NCI-H2196 (cell line): ENCODE results near the gene CTAG1B.
"Not testable (repeated sequence)": the region's sequence is repeated elsewhere in the genome, so short reads cannot be mapped to it uniquely, and the experiment has no call there.

Experiments used
- DNase-seq: peaks from one replicate; lab custom pipeline; 2025; ENCODE audit not compliant: unreplicated experiment; lab: John Stamatoyannopoulos, UW

Gene CTAG1B

DNA sequence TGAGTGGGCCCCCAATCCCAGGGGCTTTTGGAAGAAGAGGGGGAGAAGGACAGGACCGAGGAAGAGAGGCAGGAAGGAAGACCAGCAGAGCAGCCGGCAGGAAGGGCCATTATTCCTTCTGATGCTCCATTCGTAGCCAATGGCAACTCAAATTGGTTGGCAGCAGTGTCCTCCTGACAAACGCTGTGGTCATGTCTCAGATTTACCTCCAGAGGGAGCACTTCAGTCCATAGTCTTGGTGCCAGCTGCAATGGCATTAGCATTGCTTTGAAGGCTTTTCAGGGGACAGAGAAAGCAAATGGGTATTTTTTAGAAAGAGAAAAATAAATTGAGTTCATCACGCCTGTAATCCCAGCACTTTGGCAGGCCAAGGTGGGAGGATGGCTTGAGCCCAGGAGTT, 9.9 kb upstream of the CTAG1B start:
- DNase-seq: not testable (repeated sequence)

DNA sequence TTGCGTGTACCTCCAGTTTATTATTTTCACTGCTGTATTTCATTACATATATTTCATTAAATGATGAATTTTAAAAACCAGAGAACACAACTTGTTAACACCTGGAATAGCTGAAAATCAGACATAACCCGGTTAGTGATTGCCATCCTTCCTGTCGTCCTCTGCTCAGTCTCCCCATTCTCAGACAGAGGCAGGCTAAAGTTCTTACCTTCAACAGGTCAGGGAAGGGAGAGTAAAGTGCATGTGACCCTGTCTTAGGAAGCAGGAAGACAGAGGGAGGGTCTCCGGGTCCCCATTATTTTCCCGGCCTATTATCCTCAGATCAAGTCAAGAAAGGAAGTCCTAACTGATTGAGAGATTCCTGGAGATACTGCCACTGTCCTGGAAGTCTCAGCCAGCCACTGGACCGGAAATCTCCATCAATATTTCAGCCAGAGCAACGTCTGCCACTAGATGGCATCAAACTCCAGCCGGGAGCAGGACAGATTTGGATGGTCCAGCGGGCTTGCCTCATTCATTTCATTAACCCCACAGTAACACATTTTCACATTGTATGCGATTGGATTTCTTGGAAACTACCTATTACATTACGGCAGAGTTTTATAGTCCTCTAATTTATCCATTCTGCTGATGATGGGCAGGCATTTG, 1.8 kb upstream of the CTAG1B start:
- DNase-seq: not testable (repeated sequence)

DNA sequence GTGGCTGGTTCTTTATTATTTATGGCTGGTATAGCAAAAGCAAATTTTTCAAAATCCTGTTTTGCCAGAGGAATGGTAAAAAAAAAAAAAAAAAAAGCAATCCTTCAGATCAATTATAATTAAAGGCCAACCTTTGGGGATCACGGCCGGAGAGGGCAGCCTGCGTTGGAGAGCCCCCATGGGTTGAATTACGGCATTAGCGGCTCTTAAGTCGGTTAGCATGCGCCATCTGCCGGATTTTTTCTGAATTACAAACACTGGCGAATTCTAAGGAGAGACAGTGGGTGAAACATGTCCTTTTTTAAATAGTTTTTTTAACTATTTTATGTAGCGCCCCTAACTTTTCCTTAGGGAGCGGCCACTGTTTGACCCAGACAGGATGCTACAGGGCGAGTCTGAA, 5.5 kb downstream of the CTAG1B start:
- DNase-seq: not testable (repeated sequence)

DNA sequence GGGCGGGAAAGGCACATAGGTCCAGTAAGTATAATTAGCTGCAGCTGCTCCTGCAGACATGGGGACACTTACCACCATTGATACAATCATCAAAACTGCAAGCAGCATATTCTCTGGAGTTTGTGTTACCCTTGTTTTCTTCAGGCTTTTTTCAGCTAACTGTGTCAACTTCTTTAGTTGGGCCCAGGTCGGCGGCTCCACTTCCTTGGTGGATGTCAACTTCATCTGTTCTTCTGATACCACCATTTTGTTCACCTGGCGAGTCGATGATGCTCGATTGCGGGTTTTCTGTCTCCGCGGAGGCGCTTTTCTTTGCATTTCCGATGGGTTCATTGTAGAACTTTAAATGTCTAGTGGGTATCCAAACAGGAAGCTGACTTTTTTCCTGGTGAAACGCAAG, 7.9 kb downstream of the CTAG1B start:
- DNase-seq: not testable (repeated sequence)

DNA sequence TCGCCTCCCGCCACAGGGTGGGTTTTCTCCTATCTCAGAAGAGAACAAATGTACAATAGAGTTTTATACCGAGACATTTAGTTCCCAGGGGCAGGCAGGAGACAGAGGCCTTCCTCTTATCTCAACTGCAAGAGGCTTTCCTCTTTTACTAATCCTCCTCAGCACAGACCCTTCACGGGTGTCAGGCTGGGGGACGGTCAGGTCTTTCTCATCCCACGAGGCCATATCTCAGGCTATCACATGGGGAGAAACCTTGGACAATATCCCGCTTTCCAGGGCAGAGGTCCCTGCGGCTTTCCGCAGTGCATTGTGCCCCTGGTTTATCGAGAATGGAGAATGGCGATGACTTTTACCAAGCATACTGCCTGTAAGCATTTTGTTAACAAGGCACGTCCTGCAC, 10.3 kb downstream of the CTAG1B start:
- not testable (repeated sequence) for DNase-seq

DNA sequence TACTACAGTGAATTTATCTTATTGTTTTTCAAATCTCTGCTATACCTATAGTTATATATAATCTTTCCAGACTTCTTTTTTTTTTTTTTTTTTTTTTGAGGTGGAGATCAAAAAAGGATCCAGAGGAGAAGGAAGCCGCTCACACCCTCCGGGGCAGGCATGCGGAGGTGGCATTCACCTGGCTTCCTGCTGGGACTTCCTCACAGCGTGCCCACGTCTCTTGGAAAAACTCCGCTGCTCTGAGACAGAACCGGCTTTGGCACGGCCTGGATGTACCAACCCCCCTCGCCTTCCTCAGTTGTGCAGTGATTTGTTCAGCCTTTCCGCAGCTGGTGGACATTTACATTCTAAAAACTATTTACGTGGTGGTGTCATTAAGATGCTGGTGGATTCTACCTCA, 11.1 kb downstream of the CTAG1B start:
- not testable (repeated sequence) for DNase-seq

DNA sequence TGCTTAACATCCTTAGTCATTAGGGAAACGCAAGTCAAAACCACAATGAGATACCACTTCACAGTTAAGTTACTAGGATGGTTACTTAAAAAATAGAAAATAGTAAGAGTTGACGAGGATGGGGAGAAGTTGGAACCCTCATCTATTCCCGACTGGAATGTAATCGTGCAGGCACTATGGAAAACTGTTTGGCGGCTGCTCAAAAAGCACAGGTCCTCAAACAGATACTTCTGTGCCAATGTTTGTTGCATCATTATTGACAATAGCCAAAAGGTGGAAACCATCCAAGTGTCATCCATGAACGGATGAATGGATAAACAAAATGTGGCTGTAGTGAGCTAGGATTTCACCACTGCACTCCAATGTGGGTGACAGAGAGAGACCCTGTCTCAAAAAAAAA, 11.7 kb downstream of the CTAG1B start:
- peak; percentile 40 for DNase-seq

DNA sequence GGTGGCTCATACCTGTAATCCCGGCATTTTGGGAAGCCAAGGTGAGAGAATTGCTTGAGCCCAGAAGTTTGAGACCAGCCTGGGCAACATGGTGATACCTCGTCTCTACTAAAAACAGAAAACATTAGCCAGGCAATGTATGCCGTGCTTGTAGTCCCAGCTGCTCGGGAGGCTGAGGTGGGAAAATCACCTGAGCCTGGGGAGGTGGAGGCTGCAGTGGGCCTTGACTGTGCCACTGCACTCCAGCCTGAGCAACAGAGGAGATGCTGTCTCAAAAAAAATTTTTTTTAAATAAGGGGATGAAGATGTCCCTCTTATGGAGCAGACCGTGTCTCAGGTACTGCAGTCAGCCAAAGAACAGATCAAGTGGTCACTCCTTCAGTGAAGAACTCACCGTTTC, 13.5 kb downstream of the CTAG1B start:
- DNase-seq: no peak

DNA sequence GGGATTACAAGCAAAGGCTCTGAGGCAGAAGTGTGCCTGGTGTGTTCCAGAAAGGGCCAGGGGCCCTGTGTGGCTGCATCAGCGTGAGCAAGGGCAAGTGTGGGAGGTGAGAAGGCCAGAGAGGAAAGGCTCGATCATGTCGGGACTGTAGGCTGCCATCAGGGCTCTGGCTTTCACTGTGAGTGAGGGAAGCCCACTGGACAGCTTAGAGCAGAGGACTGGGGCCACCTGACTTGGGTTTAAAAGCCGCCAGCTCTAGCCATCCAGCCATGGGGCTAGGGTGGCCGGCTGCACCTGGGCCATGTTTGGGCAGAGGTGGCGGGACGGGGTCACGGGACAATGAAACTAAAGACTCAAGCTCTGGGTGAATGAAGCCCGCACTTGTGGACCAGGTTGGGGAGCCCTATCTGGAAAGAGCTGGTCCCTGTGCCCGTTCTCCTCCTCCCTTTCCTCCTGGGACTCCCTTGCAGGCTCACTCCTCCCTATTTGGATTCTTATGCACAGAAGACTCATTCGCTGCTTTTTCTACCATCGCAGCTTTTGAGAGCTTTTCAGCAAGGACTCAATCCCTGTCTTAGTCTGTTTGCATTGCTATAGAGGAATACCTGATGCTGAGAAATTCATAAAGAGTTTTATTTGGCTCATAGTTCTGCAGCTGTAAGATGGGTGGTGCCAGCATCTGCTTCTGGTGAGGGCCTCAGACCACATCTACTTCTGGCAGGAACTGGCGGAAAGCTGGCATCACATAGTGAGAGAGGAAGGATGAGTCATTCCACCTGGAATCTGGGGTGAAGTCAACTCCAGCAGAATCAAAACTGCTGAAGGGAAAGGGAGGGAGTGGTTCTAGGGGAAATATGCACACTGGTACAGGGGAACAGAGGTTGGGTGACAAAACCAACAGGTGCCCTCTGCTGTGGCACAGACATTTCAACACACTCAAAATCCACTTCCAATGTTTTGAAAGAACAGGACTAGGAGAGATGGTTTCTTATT, 15.3 kb downstream of the CTAG1B start:
- no peak for DNase-seq

DNA sequence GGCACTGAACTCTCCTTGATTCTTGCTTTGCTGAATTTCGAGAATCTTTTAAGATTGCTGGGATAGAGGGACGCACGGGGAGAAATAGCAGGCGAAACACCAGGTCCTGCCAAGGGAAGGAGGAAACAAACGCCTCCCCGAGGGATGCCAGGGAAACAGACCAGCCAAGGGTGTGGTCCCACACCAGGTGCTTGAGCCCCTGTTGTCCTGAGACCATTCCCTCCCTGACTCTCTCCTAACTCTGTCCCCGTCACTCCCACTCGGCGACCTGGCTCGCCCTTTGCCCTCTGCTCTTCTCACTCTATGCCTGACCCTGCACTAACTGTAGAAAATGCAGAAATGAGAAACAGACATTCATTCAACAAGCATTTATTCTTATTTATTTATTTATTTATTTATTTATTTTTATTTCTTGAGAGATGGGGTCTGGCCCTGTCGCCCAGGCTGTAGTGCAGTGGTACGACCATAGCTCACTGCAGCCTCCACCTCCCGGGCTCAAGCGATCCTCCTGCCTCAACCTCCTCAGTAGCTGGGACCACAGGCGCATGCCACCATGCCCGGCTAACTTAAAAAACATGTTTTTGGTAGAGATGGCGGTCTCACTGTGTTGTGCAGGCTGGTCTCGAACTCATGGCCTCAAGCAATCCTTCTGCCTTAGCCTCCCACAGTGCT, 16.2 kb downstream of the CTAG1B start:
- DNase-seq: no peak

DNA sequence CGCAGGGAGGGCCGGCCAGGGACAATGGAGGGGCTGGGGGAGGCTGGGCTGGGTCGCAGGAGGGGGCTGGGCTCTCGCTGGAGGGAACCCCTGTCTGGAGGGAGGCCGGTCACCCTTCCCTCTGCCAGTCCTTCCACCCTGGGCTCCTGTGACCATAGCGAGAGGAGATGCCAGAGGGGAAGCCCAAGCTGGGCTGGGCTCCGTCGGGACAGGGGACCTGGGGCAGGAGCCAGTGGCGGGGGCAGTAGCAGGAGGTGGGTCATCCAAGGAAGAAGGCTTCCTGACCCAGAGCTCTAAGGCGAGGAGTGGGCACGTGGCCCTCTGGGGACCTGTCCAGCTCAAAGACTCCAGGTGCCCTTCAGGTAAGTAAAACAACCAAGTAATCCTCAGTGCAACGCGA, 16.9 kb downstream of the CTAG1B start:
- DNase-seq: no peak

DNA sequence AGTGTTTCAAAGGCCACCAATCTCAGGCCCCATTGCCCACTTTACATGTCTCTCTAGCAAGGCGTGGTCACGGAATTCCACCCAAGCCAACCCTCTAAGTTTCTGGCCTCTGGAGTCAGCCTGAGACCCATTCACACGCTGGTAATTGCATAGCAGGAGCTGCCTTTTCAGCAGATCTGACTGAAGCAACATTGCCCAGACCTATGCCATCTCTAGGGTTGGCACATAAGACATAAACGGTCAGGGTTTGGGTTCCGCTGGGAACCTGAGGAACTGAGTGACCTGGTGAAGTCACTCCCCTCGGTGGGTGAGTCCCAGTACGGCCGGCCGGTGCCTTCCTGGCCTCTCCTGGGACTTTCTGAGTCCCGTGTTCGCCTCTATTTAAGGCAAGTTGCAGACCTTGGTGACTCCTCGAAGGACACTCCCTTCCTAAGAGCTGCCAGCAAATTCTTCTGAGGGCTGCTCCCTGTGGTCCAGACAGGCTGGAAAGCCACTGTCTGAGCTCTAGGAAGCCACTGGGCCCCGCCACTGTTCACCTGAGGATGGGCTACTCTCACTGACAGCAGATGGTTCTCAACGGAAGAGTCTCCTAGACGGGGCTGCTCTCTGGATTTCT, 18.2 kb downstream of the CTAG1B start:
- no peak for DNase-seq

DNA sequence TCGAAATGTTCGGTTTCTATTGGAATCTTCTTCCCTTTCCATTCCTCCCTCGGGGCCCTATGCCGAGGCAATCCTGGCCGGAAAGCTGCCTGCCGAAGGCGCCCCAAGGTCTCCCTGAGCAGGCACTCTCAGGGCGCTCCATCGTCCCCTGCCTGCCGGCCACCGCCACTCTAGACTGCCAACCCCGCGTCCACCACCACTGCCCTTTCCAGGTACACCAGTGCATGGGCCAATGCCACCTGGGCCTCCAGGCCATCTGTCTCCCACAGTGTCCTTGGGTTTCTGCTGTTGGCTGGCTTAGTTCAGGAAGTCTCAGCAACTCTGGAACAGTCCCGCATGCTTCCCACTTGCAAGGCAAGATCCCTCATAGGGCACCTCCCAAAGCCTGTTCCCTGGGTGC, 19.6 kb downstream of the CTAG1B start:
- no peak for DNase-seq

DNA sequence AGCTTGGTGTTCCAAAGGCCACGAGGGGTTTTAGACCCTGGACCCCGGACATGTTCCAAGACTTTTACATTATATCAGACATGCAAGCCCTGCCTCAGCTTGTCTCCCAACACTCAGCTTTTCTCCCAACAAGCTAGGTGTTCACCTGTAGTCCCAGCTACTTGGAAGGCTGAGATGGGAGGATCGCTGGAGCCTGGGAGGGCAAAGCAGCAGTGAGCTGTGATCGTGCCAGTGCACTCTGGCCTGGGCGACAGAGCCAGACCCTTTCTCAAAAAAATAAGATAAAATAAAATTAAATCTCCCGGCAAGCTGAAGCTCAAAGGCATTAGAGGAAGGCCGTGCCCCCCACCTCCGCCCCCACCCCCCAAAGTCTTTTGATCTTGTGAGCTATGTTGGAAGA, 20.4 kb downstream of the CTAG1B start:
- no peak for DNase-seq

DNA sequence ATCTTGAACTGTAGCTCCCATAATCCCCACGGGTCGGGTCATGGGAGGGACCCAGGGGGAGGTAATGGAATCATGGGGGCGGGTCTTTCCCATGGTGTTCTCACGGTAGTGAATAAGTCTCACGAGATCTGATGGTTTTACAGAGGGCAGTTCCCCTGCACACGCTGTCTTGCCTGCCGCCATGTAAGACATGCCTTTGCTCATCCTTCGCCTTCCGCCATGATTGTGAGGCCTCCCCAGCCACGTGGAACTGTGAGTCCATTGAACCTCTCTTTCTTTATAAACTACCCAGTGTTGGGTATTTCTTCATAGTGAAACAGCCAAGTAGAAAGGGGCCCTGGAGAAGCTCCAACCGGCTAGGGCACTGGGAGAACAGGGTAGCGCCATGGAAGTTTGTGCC, 21.9 kb downstream of the CTAG1B start:
- DNase-seq: no peak

DNA sequence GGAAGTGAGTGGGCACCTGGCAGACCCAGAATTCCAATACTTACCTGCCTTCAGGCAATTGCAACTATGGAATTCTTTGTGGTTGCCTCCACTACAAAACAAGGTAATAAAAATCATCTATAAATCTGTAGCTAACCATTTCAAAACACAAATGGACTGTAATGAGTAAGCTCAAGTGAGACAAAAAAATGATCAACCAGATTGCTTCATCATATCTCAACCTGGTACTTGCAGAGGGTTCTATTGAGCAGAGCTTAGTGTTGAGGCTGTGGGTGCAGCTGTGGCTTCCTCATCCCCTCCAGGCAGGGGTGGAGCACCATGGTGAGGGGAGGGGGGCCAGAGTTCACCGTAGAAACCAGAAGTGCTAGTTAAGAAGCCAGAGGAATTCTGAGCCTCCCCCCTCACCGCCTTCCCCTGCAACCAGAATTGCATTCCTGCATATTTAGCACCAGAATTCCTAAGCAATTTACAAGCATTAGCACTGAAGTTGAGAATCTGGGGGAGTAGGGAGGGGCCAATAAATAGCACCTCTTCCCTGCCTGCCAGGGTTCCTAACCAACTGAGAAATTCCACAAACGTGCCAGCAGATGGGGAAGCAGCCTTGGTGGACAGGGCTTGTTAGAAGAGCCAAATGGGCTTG, 22.7 kb downstream of the CTAG1B start:
- no peak for DNase-seq

DNA sequence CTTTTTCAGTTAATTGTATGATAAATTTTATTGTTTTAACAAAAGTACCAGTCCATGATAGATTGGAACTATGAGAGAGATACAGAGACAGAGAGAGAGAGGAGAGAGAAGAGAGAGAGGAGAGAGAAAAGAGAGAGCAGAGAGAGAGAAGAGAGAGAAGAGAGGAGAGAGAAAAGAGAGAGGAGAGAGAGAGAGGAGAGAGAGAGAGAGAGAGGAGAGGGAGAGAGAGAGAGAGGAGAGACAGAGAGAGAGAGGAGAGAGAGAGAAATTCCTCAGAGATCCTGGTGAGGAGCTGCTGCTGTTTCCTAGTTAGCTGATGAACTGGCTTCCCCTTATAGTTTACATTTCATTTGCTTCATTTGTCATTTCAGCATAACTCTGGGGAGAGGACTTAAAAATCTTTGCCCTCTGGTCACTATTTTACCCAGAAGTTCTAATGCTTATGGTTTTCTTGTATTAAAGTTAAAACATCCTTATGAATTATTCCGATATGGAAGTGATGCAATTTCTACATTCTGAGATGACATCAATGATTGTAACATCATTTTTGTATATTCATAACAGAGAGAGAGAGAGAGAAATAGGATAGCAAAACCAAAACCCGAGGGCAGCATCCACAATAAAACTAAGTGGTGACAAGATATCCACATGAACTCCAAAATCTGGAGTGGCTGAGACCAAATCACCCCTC, 23.4 kb downstream of the CTAG1B start:
- no peak for DNase-seq

DNA sequence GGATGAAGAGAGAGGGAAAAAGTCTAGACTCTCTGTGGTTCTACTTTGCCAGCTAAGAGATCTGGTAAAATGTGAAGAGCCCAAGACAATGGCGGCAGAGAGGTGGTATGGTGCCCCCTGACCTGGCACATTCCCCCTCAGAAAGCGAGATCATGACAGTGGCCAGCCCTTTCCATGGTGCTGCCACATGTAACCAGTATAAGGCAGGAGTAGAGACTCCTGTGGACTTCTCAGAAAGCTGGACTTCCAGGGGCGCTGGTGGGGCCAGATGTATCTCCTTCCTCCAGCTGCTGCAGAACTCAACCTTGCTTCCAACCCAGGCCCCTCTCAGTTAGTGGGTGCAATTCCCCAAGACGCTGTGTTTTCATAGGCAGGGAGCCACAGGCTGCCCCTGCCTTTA, 24.6 kb downstream of the CTAG1B start:
- no peak for DNase-seq

DNA sequence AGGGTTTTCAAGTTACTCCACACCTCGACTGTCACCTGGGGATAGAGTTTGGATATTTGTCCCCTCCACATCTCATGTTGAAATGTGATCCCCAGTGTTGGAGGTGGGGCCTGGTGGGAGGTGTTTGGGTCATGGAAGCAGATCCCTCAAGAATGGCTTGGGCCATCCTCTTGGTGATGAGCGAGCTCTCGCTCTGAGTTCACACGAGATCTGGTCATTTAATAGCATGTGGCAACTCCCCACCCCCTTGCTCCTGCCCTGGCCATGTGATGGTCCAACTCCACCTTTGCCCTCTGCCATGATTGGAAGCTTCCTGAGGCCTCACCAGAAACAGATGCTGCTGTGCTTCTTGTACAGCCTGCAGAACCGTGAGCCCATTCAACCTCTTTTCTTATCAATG, 25.9 kb downstream of the CTAG1B start:
- DNase-seq: no peak

DNA sequence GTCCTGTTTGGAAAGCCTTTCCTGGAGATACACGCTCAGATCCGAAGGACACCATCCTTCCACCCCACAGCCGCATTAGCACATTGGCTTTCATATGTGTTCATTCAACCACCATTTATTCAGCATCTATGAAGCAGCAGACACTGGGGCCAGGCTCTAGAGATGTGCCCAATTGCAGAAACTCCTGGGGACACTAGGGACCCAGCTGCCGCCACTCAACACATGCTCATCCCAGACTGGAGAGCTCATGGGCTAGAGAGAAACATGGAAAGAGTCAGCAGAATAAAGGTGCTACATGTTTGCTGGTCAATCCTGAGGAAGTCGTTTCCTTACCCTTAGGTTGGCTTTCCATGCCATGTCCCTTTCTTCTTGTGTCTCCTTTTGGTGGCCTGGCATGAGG, 26.6 kb downstream of the CTAG1B start:
- no peak for DNase-seq
